GM12878 (cell line): Measurements from ENCODE around the gene CLMP. TPM values are rescaled to one million over a fixed set of nuclear protein-coding genes. Genes with fewer than 3 reads are reported as not detected.

ENCODE experiments used
- ATAC-seq: fragments of 200-7000 bp; cut with Tn5 transposase; 3 replicates; pipeline ENCODE4 v1.9.1; 2020; ENCODE audit warnings: mild to moderate bottlenecking, moderate library complexity
- BruUV-seq: library from RNA; stranded (reverse); fragments of 400-500 nt; replicated peaks from 2 replicates; lab custom pipeline; 2021; lab: Mats Ljungman, UMichigan
- CTCF ChIA-PET: fragments of 300-600 bp; sonication (Branson Sonifier 250); formaldehyde crosslinking; extraction: SDS; loops from one replicate; lab custom pipeline; 2021; ENCODE audit warnings: inconsistent platforms; lab: Yijun Ruan, JAX
- POLR2A ChIA-PET: fragments of 350-600 bp; formaldehyde crosslinking; extraction: SDS; loops from one replicate; lab custom pipeline; 2021; ENCODE audit warnings: inconsistent platforms; lab: Charles Lee
- RAD21 ChIA-PET: fragments of 300-600 bp; sonication (Branson Sonifier 250); formaldehyde crosslinking; loops from one replicate; lab custom pipeline; 2023; ENCODE audit warnings: antibody characterized with exemption; ENCODE audit not compliant: unreplicated experiment; lab: Charles Lee
- SMC1A ChIA-PET: fragments of 300-600 bp; sonication (Branson Sonifier 250); formaldehyde crosslinking; loops from one replicate; lab custom pipeline; 2023; ENCODE audit not compliant: unreplicated experiment, uncharacterized antibody; lab: Charles Lee
- DNase-seq: peaks from one replicate; pipeline ENCODE4 v3.0.0-alpha.2; 2011; ENCODE audit warnings: low read depth, low spot score
- FAIRE-seq: peaks from 3 replicates; lab custom pipeline; 2011; peaks lifted over from hg19 to GRCh38; lab: Jason Lieb, UNC
- H2AFZ ChIP-seq: 2 replicates; pipeline ENCODE4 v1.6.0; 2011; ENCODE audit warnings: low read depth, low read length, control low read depth; ENCODE audit not compliant: control insufficient read depth
- H3K27ac ChIP-seq: 2 replicates; pipeline ENCODE4 v1.5.1; 2011; ENCODE audit warnings: control low read depth; ENCODE audit not compliant: control insufficient read depth, insufficient read depth
- H3K27me3 ChIP-seq, 2 experiments: replicated peaks in 1 of 2; 2 replicates each; pipeline versions ENCODE4 v1.6.0 to v1.6.1; 2011; ENCODE audit warnings: low read length in 1 of 2; ENCODE audit not compliant: control insufficient read depth in 2 of 2, insufficient read depth in 2 of 2
- H3K36me3 ChIP-seq, 2 experiments: 2 replicates each; pipeline ENCODE4 v1.5.1; 2011; ENCODE audit warnings: low read length in 1 of 2; ENCODE audit not compliant: control insufficient read depth in 2 of 2, insufficient read depth in 2 of 2
- H3K4me1 ChIP-seq: 2 replicates; pipeline ENCODE4 v1.6.1; 2011; ENCODE audit warnings: mild to moderate bottlenecking, low read length, moderate library complexity, mixed read lengths; ENCODE audit not compliant: control insufficient read depth, insufficient read depth
- H3K4me2 ChIP-seq: 2 replicates; pipeline ENCODE4 v1.6.0; 2011; ENCODE audit warnings: control low read depth; ENCODE audit not compliant: control insufficient read depth, insufficient read depth
- H3K4me3 ChIP-seq: fragments of 200-600 bp; sonication (generic); 2 replicates; pipeline ENCODE4 v1.5.1; 2016
- H3K79me2 ChIP-seq: 2 replicates; pipeline ENCODE4 v1.6.0; 2011; ENCODE audit warnings: low read length; ENCODE audit not compliant: control insufficient read depth, insufficient read depth
- H3K9ac ChIP-seq: 2 replicates; pipeline ENCODE4 v1.8.0; 2011; ENCODE audit warnings: low read length, control low read depth, mixed read lengths; ENCODE audit not compliant: control insufficient read depth, insufficient read depth
- H3K9me3 ChIP-seq: replicated peaks from 3 replicates; pipeline ENCODE4 v1.5.1; 2011; ENCODE audit warnings: mild to moderate bottlenecking, low read length; ENCODE audit not compliant: control insufficient read depth, insufficient read depth
- H4K20me1 ChIP-seq: 2 replicates; pipeline ENCODE4 v1.6.0; 2011; ENCODE audit not compliant: control insufficient read depth, insufficient read depth
- CBX5 ChIP-seq: sonication (generic); IDR thresholded peaks from 2 replicates; pipeline ENCODE4 v1.6.1; 2016; ENCODE audit warnings: low read depth, moderate library complexity, mild to moderate bottlenecking, inconsistent platforms
- CREM ChIP-seq: IDR thresholded peaks from 2 replicates; pipeline ENCODE4 v1.6.1; 2014; ENCODE audit warnings: antibody characterized with exemption, low read depth
- NFXL1 ChIP-seq: fragments of 450-650 bp; IDR thresholded peaks from 2 replicates; pipeline ENCODE4 v1.6.1; 2017; ENCODE audit warnings: antibody characterized with exemption, mild to moderate bottlenecking, borderline replicate concordance
- SIN3A ChIP-seq: IDR thresholded peaks from 2 replicates; pipeline ENCODE4 v1.6.1; 2012; ENCODE audit warnings: low read depth, low read length, improper control_type of control experiment
- STAT1 ChIP-seq: fragments of 450-650 bp; conservative IDR thresholded peaks from 2 replicates; pipeline ENCODE4 v1.6.1; 2014; ENCODE audit warnings: antibody characterized with exemption, mild to moderate bottlenecking
- TARDBP ChIP-seq: IDR thresholded peaks from 2 replicates; pipeline ENCODE4 v1.6.1; 2016; ENCODE audit warnings: borderline replicate concordance
- ZSCAN29 ChIP-seq: fragments of 450-650 bp; IDR thresholded peaks from 2 replicates; pipeline ENCODE4 v1.6.1; 2017; ENCODE audit warnings: mild to moderate bottlenecking, moderate library complexity
- WGBS: methylation state at CpG from one replicate; pipeline ENCODE4 v1.1.6; 2016; ENCODE audit warnings: low lambda C conversion rate; ENCODE audit not compliant: insufficient replicate concordance, insufficient coverage; ENCODE audit errors: missing lambda C conversion rate; 5-methylcytosine and 5-hydroxymethylcytosine counted together
- in situ Hi-C: fragments of 300-500 bp; cut with MboI; formaldehyde crosslinking; loops from 9 replicates; pipeline ENCODE4 v1.14.3; 2018; ENCODE audit warnings: mixed read lengths
- intact Hi-C: fragments of 100-400 bp; cut with micrococcal nuclease; formaldehyde crosslinking; loops from one replicate; pipeline ENCODE4 v1.14.2; 2022; ENCODE audit not compliant: unreplicated experiment
- polyA plus RNA-seq, 11 experiments: library from polyadenylated mRNA; depleted of rRNA in 4 of 11; unstranded in 6 of 11; stranded (reverse) in 5 of 11; fragments of >200 nt; fragmentation: Nextera tagmentation in 4 of 11; fragmentation: Illumina TruSeq in 1 of 11; extraction: Ambion mirVana in 4 of 11; extraction: Trizol in 1 of 11; gene quantifications; 1 replicate in 1 of 11; 2 replicates in 10 of 11; pipeline versions ENCODE4 v1.2.1 to v1.2.3, GENCODE V29; 2011 to 2016; ENCODE audit warnings: inconsistent platforms in 2 of 11, missing spikeins in 2 of 11, low read depth in 1 of 11
- total RNA-seq, 4 experiments: library from RNA; depleted of rRNA in 3 of 4; stranded (reverse); fragments of >200 nt in 3 of 4; fragmentation: Illumina TruSeq in 1 of 4; extraction: Trizol in 1 of 4; gene quantifications; 2 replicates each; pipeline versions ENCODE4 v1.2.1 to v1.2.3, GENCODE V29; 2013 to 2021
- TF ChIP-seq, protein P1 (sequence below): fragments of 450-650 bp; IDR thresholded peaks from 2 replicates; pipeline ENCODE4 v1.6.1; 2016; ENCODE audit warnings: mild to moderate bottlenecking
- TF ChIP-seq, protein P2 (sequence below): fragments of 150-350 bp; IDR thresholded peaks from 2 replicates; pipeline ENCODE4 v1.6.1; 2014; ENCODE audit warnings: mild to moderate bottlenecking, low read depth, low read length
- TF ChIP-seq, protein P3 (sequence below): fragments of 450-650 bp; IDR thresholded peaks from 2 replicates; pipeline ENCODE4 v1.6.1; 2017; ENCODE audit warnings: antibody characterized with exemption, mild to moderate bottlenecking, moderate library complexity

Gene CLMP
- total and polyA plus RNA-seq, 10 of the 15 experiments (the other 5 are each of a cell fraction or from before 2014, with no cell fraction given): 0.01 to 0.71 (median 0.20) TPM; not detected in 4

DNA sequence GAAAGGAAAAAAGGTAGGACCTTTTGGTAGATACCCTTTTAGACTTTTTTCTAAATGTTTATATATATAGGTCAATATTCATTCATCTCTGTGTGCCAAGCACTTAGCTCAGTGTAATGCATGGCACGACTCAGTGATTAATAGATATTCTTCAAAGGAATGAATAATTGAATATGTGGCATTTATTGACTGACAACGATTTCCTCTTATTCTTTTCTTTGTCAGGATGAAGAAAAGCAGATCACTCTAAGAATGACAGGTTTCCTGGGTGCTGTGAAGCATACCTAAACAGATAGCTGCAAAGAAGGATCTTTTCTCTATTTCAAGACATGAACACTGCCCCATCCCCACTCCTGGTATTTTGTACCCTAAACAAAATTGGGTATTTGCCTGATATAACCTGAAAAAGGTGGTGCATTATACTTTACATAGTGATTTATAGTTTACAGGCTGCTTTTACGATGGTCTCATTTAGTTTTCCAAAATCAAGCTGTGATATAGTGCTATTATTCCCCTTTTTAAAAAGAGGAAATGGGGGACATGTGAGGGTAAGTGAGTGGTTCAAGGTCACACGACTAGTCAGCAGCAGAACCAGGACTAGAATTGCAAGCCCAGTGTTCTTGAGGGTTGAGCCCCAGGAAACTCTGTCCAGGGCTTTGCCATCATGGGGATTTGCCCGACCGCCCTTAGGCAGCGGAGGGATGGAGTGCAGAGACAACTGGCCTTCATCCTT is 32.9 kb upstream of the CLMP start:
- intact Hi-C loops (no loop called here), in situ Hi-C loops (no loop called here)
- BruUV-seq: no TSS peak
- FAIRE-seq (no peak), ATAC-seq (no peak), DNase-seq (no peak)
- POLR2A ChIA-PET: no interaction called here
- H3K9ac ChIP-seq: no peak overlapping the region
- no peak overlapping the region for H3K4me3 ChIP-seq
- TF ChIP-seq, protein P1, sequence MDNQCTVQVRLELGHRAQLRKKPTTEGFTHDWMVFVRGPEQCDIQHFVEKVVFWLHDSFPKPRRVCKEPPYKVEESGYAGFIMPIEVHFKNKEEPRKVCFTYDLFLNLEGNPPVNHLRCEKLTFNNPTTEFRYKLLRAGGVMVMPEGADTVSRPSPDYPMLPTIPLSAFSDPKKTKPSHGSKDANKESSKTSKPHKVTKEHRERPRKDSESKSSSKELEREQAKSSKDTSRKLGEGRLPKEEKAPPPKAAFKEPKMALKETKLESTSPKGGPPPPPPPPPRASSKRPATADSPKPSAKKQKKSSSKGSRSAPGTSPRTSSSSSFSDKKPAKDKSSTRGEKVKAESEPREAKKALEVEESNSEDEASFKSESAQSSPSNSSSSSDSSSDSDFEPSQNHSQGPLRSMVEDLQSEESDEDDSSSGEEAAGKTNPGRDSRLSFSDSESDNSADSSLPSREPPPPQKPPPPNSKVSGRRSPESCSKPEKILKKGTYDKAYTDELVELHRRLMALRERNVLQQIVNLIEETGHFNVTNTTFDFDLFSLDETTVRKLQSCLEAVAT: no peak
- TF ChIP-seq, protein P2, sequence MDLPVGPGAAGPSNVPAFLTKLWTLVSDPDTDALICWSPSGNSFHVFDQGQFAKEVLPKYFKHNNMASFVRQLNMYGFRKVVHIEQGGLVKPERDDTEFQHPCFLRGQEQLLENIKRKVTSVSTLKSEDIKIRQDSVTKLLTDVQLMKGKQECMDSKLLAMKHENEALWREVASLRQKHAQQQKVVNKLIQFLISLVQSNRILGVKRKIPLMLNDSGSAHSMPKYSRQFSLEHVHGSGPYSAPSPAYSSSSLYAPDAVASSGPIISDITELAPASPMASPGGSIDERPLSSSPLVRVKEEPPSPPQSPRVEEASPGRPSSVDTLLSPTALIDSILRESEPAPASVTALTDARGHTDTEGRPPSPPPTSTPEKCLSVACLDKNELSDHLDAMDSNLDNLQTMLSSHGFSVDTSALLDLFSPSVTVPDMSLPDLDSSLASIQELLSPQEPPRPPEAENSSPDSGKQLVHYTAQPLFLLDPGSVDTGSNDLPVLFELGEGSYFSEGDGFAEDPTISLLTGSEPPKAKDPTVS: no peak
- no peak for TF ChIP-seq TARDBP
- no peak for TF ChIP-seq CBX5
- no peak for TF ChIP-seq CREM
- no peak for TF ChIP-seq NFXL1
- no peak for TF ChIP-seq STAT1
- TF ChIP-seq, protein P3, sequence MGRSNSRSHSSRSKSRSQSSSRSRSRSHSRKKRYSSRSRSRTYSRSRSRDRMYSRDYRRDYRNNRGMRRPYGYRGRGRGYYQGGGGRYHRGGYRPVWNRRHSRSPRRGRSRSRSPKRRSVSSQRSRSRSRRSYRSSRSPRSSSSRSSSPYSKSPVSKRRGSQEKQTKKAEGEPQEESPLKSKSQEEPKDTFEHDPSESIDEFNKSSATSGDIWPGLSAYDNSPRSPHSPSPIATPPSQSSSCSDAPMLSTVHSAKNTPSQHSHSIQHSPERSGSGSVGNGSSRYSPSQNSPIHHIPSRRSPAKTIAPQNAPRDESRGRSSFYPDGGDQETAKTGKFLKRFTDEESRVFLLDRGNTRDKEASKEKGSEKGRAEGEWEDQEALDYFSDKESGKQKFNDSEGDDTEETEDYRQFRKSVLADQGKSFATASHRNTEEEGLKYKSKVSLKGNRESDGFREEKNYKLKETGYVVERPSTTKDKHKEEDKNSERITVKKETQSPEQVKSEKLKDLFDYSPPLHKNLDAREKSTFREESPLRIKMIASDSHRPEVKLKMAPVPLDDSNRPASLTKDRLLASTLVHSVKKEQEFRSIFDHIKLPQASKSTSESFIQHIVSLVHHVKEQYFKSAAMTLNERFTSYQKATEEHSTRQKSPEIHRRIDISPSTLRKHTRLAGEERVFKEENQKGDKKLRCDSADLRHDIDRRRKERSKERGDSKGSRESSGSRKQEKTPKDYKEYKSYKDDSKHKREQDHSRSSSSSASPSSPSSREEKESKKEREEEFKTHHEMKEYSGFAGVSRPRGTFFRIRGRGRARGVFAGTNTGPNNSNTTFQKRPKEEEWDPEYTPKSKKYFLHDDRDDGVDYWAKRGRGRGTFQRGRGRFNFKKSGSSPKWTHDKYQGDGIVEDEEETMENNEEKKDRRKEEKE: no peak
- TF ChIP-seq ZSCAN29: no peak
- TF ChIP-seq SIN3A: no peak
- no peaks in the 10 kb centered on the region for H4K20me1 ChIP-seq
- RAD21 ChIA-PET: interaction anchor here (1.9 kb wide), 1 partner anchor 19 kb away, joined by 7 read pairs; no protein-coding TSS in a partner anchor
- H3K9me3 ChIP-seq: no peaks in the 10 kb centered on the region
- no peak overlapping the region for H3K27ac ChIP-seq
- no peaks in the 10 kb centered on the region for H3K36me3 ChIP-seq
- H3K27me3 ChIP-seq: peaks cover 0 to 2% of the 10 kb centered on the region in 2 experiments; a peak in 1 of 4 replicates
- no peaks in the 10 kb centered on the region for H3K4me1 ChIP-seq
- H3K79me2 ChIP-seq: no peaks in the 10 kb centered on the region
- no peak overlapping the region for H2AFZ ChIP-seq
- CTCF ChIA-PET: interaction anchor here (1.1 to 1.6 kb wide), 2 partner anchors 19 to 34 kb away, joined by 3 to 5 read pairs; no protein-coding TSS in a partner anchor
- SMC1A ChIA-PET: interaction anchor here (0.7 kb wide), 1 partner anchor 57 kb away, joined by 3 read pairs; no protein-coding TSS in a partner anchor
- 35% methylated on average over 7 of the region's 7 CpGs for WGBS
- no peak overlapping the region for H3K4me2 ChIP-seq
